GM12891 (cell line): ENCODE data around the gene IFT57.

ENCODE experiments used
- POLR2A ChIP-seq: IDR thresholded peaks from 2 replicates; pipeline ENCODE4 v1.6.1; 2011; ENCODE audit warnings: low read depth, low read length, control low read depth
- POLR2AphosphoS5 ChIP-seq: IDR thresholded peaks from 2 replicates; pipeline ENCODE4 v1.6.1; 2011; ENCODE audit warnings: low read depth, low read length, control low read depth
- SPI1 ChIP-seq: IDR thresholded peaks from 2 replicates; pipeline ENCODE4 v1.6.1; 2011; ENCODE audit warnings: low read depth, low read length, control low read depth
- TAF1 ChIP-seq: IDR thresholded peaks from 2 replicates; pipeline ENCODE4 v1.6.1; 2011; ENCODE audit warnings: low read depth, low read length, control low read depth

DNA sequence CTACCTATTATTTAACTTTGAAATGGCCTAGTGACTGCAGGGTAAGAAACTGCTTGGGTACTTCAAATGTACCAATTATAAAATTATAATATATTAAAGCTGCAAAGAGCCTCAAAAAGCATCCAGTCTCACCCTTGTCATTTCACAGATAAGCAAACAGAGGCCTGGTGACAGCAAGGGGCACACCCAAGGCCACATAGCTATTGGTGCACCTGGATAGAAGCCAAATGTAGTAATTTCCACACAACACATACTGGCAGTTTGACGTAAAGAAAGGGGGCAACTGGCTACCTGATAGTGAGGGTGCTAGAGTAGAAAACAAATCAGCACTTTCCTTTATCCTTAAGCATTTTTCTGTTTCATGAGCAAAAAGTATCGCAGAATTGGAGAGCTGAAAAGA, 51.1 kb downstream of the IFT57 start:
- TF ChIP-seq POLR2A (no peak), POLR2AphosphoS5 (no peak), TAF1 (no peak), SPI1 (no peak)
